AG09309 (cell line): Measurements from ENCODE around the gene TNIP1.

Experiments used
- DNase-seq: peaks from one replicate; pipeline ENCODE4 v3.0.0-alpha.2; 2010; ENCODE audit warnings: low read depth
- H3K4me3 ChIP-seq: 2 replicates; pipeline ENCODE4 v1.5.1; 2011; ENCODE audit warnings: mild to moderate bottlenecking, low read depth, low read length, moderate library complexity; ENCODE audit not compliant: control insufficient read depth
- CTCF ChIP-seq: IDR thresholded peaks from 2 replicates; pipeline ENCODE4 v1.5.1; 2011; ENCODE audit warnings: mild to moderate bottlenecking, low read depth, low read length, inconsistent platforms; ENCODE audit not compliant: insufficient read depth, control insufficient read depth; ENCODE audit errors: missing control alignments

The TNIP1 gene

GRCh38 chr5:151106509-151106908 is 25.7 kb upstream of the TNIP1 start:
- no peak for DNase-seq
- no peak overlapping the region for H3K4me3 ChIP-seq
- no peak for TF ChIP-seq CTCF

GRCh38 chr5:151106043-151106442 is 25.2 kb upstream of the TNIP1 start:
- H3K4me3 ChIP-seq = no peak overlapping the region
- no peak for DNase-seq
- no peak for TF ChIP-seq CTCF

- no peak for TF ChIP-seq CTCF
- DNase-seq = no peak
- H3K4me3 ChIP-seq = no peak overlapping the region
These were observed 24.7 kb upstream of the TNIP1 start for GRCh38 chr5:151105561-151105960.

GRCh38 chr5:151104795-151105194 is 24.0 kb upstream of the TNIP1 start:
- TF ChIP-seq CTCF = no peak
- H3K4me3 ChIP-seq = no peak overlapping the region
- peak; percentile 91 for DNase-seq

GRCh38 chr5:151101746-151102145 is 20.9 kb upstream of the TNIP1 start:
- TF ChIP-seq CTCF = no peak
- no peak overlapping the region for H3K4me3 ChIP-seq

GRCh38 chr5:151101151-151101550 is 20.3 kb upstream of the TNIP1 start:
- H3K4me3 ChIP-seq = no peak overlapping the region
- TF ChIP-seq CTCF = no peak
- no peak for DNase-seq

More at GRCh38 chr5:151101746-151102145, 20.9 kb upstream of the TNIP1 start:
- no peak for DNase-seq

- TF ChIP-seq CTCF = no peak
- no peak for DNase-seq
- H3K4me3 ChIP-seq = no peak overlapping the region
These were observed 19.8 kb upstream of the TNIP1 start for GRCh38 chr5:151100681-151101080.
